SU-DHL-6 (cell line): ENCODE data around the gene PIGR.

Source experiments
- H2AFZ ChIP-seq: fragments of 200-600 bp; sonication (generic); 2 replicates; pipeline ENCODE4 v1.6.1; 2014; ENCODE audit warnings: low read depth, mild to moderate bottlenecking, moderate library complexity, mixed read lengths, antibody characterized with exemption, low read length; ENCODE audit not compliant: severe bottlenecking
- H3F3A ChIP-seq: fragments of 200-600 bp; shearing (Covaris generic); 2 replicates; pipeline ENCODE4 v1.6.0; 2016; ENCODE audit warnings: antibody characterized with exemption, mild to moderate bottlenecking; ENCODE audit not compliant: insufficient read depth
- H3K27ac ChIP-seq: fragments of 200-600 bp; sonication (generic); 2 replicates; pipeline ENCODE4 v1.5.1; 2016; ENCODE audit warnings: low read depth, mild to moderate bottlenecking, low read length, moderate library complexity, mixed read lengths
- H3K27me3 ChIP-seq: fragments of 200-600 bp; sonication (generic), shearing (Covaris generic); 2 replicates; pipeline ENCODE4 v1.6.0; 2014; ENCODE audit warnings: mild to moderate bottlenecking, low read length
- H3K36me3 ChIP-seq: fragments of 200-600 bp; sonication (generic); 2 replicates; pipeline ENCODE4 v1.6.1; 2014; ENCODE audit warnings: mild to moderate bottlenecking, low read length, mixed read lengths
- H3K4me2 ChIP-seq: fragments of 300-600, 200-600 bp; shearing (Covaris generic), sonication (generic); 2 replicates; pipeline ENCODE4 v1.6.0; 2014; ENCODE audit warnings: low read length, low read depth, mild to moderate bottlenecking; ENCODE audit not compliant: poor library complexity, severe bottlenecking
- H3K4me3 ChIP-seq: fragments of 200-600 bp; sonication (generic); 2 replicates; pipeline ENCODE4 v1.5.1; 2014; ENCODE audit warnings: antibody characterized with exemption, low read length, mild to moderate bottlenecking, mixed read lengths; ENCODE audit not compliant: insufficient read depth, poor library complexity, severe bottlenecking
- H3K79me2 ChIP-seq: fragments of 200-600 bp; sonication (generic); 2 replicates; pipeline ENCODE4 v1.6.1; 2014; ENCODE audit warnings: mild to moderate bottlenecking, low read length, moderate library complexity; ENCODE audit not compliant: insufficient read depth
- H3K9ac ChIP-seq: fragments of 200-600 bp; sonication (generic); 2 replicates; pipeline ENCODE4 v1.7.0; 2014; ENCODE audit warnings: mild to moderate bottlenecking, low read length
- H3K9me2 ChIP-seq: fragments of 200-600 bp; sonication (generic); replicated peaks from 2 replicates; pipeline ENCODE4 v1.6.1; 2014; ENCODE audit warnings: low read length; ENCODE audit not compliant: insufficient read depth
- H3K9me3 ChIP-seq: fragments of 200-600 bp; sonication (generic); 2 replicates; pipeline ENCODE4 v1.6.1; 2014; ENCODE audit warnings: low read length, mixed read lengths; ENCODE audit not compliant: insufficient read depth
- H4K20me1 ChIP-seq: fragments of 200-600 bp; sonication (generic); 2 replicates; pipeline ENCODE4 v1.6.1; 2014; ENCODE audit warnings: low read depth, mild to moderate bottlenecking, antibody characterized with exemption, low read length, moderate library complexity, mixed read lengths
- CTCF ChIP-seq: fragments of 200-600 bp; sonication (generic); IDR thresholded peaks from one replicate; pipeline ENCODE4 v1.5.1; 2017; ENCODE audit warnings: antibody characterized with exemption, mild to moderate bottlenecking, low read length, moderate library complexity; ENCODE audit not compliant: insufficient read depth, poor library complexity, severe bottlenecking
- EZH2phosphoT487 ChIP-seq: fragments of 200-600 bp; sonication (generic), shearing (Covaris generic); conservative IDR thresholded peaks from 2 replicates; pipeline ENCODE4 v1.6.1; 2018; ENCODE audit warnings: mild to moderate bottlenecking, antibody characterized with exemption, low read length, moderate library complexity, mixed read lengths

PIGR gene

GRCh38 chr1:206939841-206940587, 6.3 kb downstream of the PIGR start:
- Histone ChIP-seq H3K36me3 (no peaks in the 10 kb centered on the region), H4K20me1 (no peaks in the 10 kb centered on the region), H3K79me2 (no peaks in the 10 kb centered on the region), H3K4me2 (no peak overlapping the region), H3K9me2 (no peaks in the 10 kb centered on the region), H3K27me3 (no peaks in the 10 kb centered on the region), H3K4me3 (no peak overlapping the region), H3F3A (no peaks in the 10 kb centered on the region), H3K27ac (no peak overlapping the region), H2AFZ (no peak overlapping the region), H3K9ac (no peak overlapping the region), H3K9me3 (no peaks in the 10 kb centered on the region)
- TF ChIP-seq CTCF (no peak), EZH2phosphoT487 (no peak)

- H3K27me3 ChIP-seq, result no peaks in the 10 kb centered on the region
- no peak overlapping the region for H3K4me3 ChIP-seq
- H3K27ac ChIP-seq, result no peak overlapping the region
- H3K9me2 ChIP-seq, result no peaks in the 10 kb centered on the region
- H3K9me3 ChIP-seq, result no peaks in the 10 kb centered on the region
- H4K20me1 ChIP-seq, result no peaks in the 10 kb centered on the region
- H3K36me3 ChIP-seq, result no peaks in the 10 kb centered on the region
- no peak overlapping the region for H3K9ac ChIP-seq
- H2AFZ ChIP-seq, result no peak overlapping the region
- H3K4me2 ChIP-seq, result no peak overlapping the region
- H3F3A ChIP-seq, result no peaks in the 10 kb centered on the region
- TF ChIP-seq CTCF, result no peak
- TF ChIP-seq EZH2phosphoT487, result no peak
- H3K79me2 ChIP-seq, result no peaks in the 10 kb centered on the region
Measured at GRCh38 chr1:206939131-206939530, 7.1 kb downstream of the PIGR start.

GRCh38 chr1:206937425-206937824, 8.8 kb downstream of the PIGR start:
- Histone ChIP-seq H3K9me3 (no peaks in the 10 kb centered on the region), H3K9ac (no peak overlapping the region), H3K4me2 (no peak overlapping the region), H3K36me3 (no peaks in the 10 kb centered on the region), H3K27ac (no peak overlapping the region), H3K27me3 (no peaks in the 10 kb centered on the region), H2AFZ (no peak overlapping the region), H3F3A (no peaks in the 10 kb centered on the region), H3K4me3 (no peak overlapping the region), H3K79me2 (no peaks in the 10 kb centered on the region), H3K9me2 (no peaks in the 10 kb centered on the region), H4K20me1 (no peaks in the 10 kb centered on the region)
- TF ChIP-seq EZH2phosphoT487 (no peak), CTCF (no peak)
